ENCODE data around the gene ANKRD52. TPM values are rescaled to one million over a fixed set of nuclear protein-coding genes. Genes with fewer than 3 reads are reported as not detected.
A peak's percentile ranks its signal among the peaks of the same experiment; 100 is the strongest.
"Not testable (repeated sequence)": the region's sequence is repeated elsewhere in the genome, so short reads cannot be mapped to it uniquely, and the experiment has no call there.

Gene ANKRD52
- polyA plus RNA-seq, 1 donor (not counting 4 experiments of a cell fraction or from before 2014, with no cell fraction given): 14.0 TPM

- no peak overlapping the region for H3K4me2 ChIP-seq (ENCODE audit: control insufficient read depth, extremely low read depth, insufficient read depth, low read depth, low read length)
- H3K27ac ChIP-seq (ENCODE audit: control insufficient read depth, insufficient read depth, low read length): no peak overlapping the region
- H3K27me3 ChIP-seq (ENCODE audit: control insufficient read depth, extremely low read depth, insufficient read depth, low read length): no peaks in the 10 kb centered on the region
- H3K9me1 ChIP-seq (ENCODE audit: control insufficient read depth, extremely low read depth, insufficient read depth, low read length): no peaks in the 10 kb centered on the region
- H3K9me3 ChIP-seq (ENCODE audit: control insufficient read depth, low read depth, low read length): no peaks in the 10 kb centered on the region
- H2AFZ ChIP-seq (ENCODE audit: control insufficient read depth, low read length): no peak overlapping the region
- peaks cover 27 to 38% of the 10 kb centered on the region in 2 experiments for H3K36me3 ChIP-seq (ENCODE audit: control insufficient read depth in 2 of 2, extremely low read depth in 1 of 2, insufficient read depth in 2 of 2, low read length in 2 of 2)
- H3K9ac ChIP-seq (ENCODE audit: control insufficient read depth, extremely low read depth, insufficient read depth, low read length): no peak overlapping the region
- no peak for TF ChIP-seq EZH2 (IDR thresholded peaks at IDR 0.05; ENCODE audit: low read length)
- TF ChIP-seq CTCF (optimal IDR thresholded peaks at IDR 0.05 in 1 of 3, IDR thresholded peaks at IDR 0.05 in 1 of 3, conservative IDR thresholded peaks at IDR 0.05 in 1 of 3; ENCODE audit: extremely low read depth in 1 of 3, insufficient read depth in 2 of 3, low read length in 3 of 3): no peak
- FAIRE-seq (no peak), DNase-seq (ENCODE audit: low read depth, low spot score) (no peak)
- no peaks in the 10 kb centered on the region for H4K20me1 ChIP-seq (ENCODE audit: control insufficient read depth, extremely low read depth, insufficient read depth, low read length)
- H3K4me3 ChIP-seq (ENCODE audit: control insufficient read depth in 2 of 3, extremely low read depth in 1 of 3, insufficient read depth in 2 of 3, low read depth in 1 of 3, low read length in 3 of 3): no peak overlapping the region
- no peaks in the 10 kb centered on the region for H3K4me1 ChIP-seq (ENCODE audit: control insufficient read depth, extremely low read depth, insufficient read depth, low read length)
- no peaks in the 10 kb centered on the region for H3K79me2 ChIP-seq (ENCODE audit: control insufficient read depth, insufficient read depth, low read length)
- dilution Hi-C loops (cut with MboI; ENCODE audit: extremely low pct_ligation_motif_present, low sequenced_read_pairs): no loop called here
Measured at GRCh38 chr12:56274299-56274698, 16.1 kb upstream of the ANKRD52 start.

- dilution Hi-C loops (cut with MboI; ENCODE audit: extremely low pct_ligation_motif_present, low sequenced_read_pairs); DNase-seq (ENCODE audit: low read depth, low spot score); H4K20me1 ChIP-seq (ENCODE audit: control insufficient read depth, extremely low read depth, insufficient read depth, low read length); H2AFZ ChIP-seq (ENCODE audit: control insufficient read depth, low read length); H3K79me2 ChIP-seq (ENCODE audit: control insufficient read depth, insufficient read depth, low read length); H3K4me1 ChIP-seq (ENCODE audit: control insufficient read depth, extremely low read depth, insufficient read depth, low read length); FAIRE-seq; H3K4me3 ChIP-seq (ENCODE audit: control insufficient read depth in 2 of 3, extremely low read depth in 1 of 3, insufficient read depth in 2 of 3, low read depth in 1 of 3, low read length in 3 of 3); H3K9me3 ChIP-seq (ENCODE audit: control insufficient read depth, low read depth, low read length); H3K4me2 ChIP-seq (ENCODE audit: control insufficient read depth, extremely low read depth, insufficient read depth, low read depth, low read length); H3K27me3 ChIP-seq (ENCODE audit: control insufficient read depth, extremely low read depth, insufficient read depth, low read length); H3K27ac ChIP-seq (ENCODE audit: control insufficient read depth, insufficient read depth, low read length); H3K9me1 ChIP-seq (ENCODE audit: control insufficient read depth, extremely low read depth, insufficient read depth, low read length); H3K9ac ChIP-seq (ENCODE audit: control insufficient read depth, extremely low read depth, insufficient read depth, low read length): not testable (repeated sequence)
- peaks cover 21 to 31% of the 10 kb centered on the region in 2 experiments for H3K36me3 ChIP-seq (ENCODE audit: control insufficient read depth in 2 of 2, extremely low read depth in 1 of 2, insufficient read depth in 2 of 2, low read length in 2 of 2)
Measured at GRCh38 chr12:56272468-56272867, 14.3 kb upstream of the ANKRD52 start.

- dilution Hi-C loops (cut with MboI; ENCODE audit: extremely low pct_ligation_motif_present, low sequenced_read_pairs): no loop called here
Measured at GRCh38 chr12:56271031-56271430, 12.8 kb upstream of the ANKRD52 start.

More at GRCh38 chr12:56271031-56271430, 12.8 kb upstream of the ANKRD52 start:
- Histone ChIP-seq H4K20me1 (ENCODE audit: control insufficient read depth, extremely low read depth, insufficient read depth, low read length) (no peaks in the 10 kb centered on the region), H3K9me3 (ENCODE audit: control insufficient read depth, low read depth, low read length) (no peaks in the 10 kb centered on the region), H3K4me2 (ENCODE audit: control insufficient read depth, extremely low read depth, insufficient read depth, low read depth, low read length) (no peak overlapping the region), H3K79me2 (ENCODE audit: control insufficient read depth, insufficient read depth, low read length) (no peaks in the 10 kb centered on the region), H3K27me3 (ENCODE audit: control insufficient read depth, extremely low read depth, insufficient read depth, low read length) (no peaks in the 10 kb centered on the region), H3K36me3 (ENCODE audit: control insufficient read depth in 2 of 2, extremely low read depth in 1 of 2, insufficient read depth in 2 of 2, low read length in 2 of 2) (peaks cover 17 to 30% of the 10 kb centered on the region in 2 experiments), H3K9me1 (ENCODE audit: control insufficient read depth, extremely low read depth, insufficient read depth, low read length) (no peaks in the 10 kb centered on the region), H2AFZ (ENCODE audit: control insufficient read depth, low read length) (no peak overlapping the region), H3K4me3 (ENCODE audit: control insufficient read depth in 2 of 3, extremely low read depth in 1 of 3, insufficient read depth in 2 of 3, low read depth in 1 of 3, low read length in 3 of 3) (no peak overlapping the region), H3K4me1 (ENCODE audit: control insufficient read depth, extremely low read depth, insufficient read depth, low read length) (peaks cover 5% of the 10 kb centered on the region), H3K27ac (ENCODE audit: control insufficient read depth, insufficient read depth, low read length) (no peak overlapping the region), H3K9ac (ENCODE audit: control insufficient read depth, extremely low read depth, insufficient read depth, low read length) (no peak overlapping the region)
- TF ChIP-seq EZH2 (IDR thresholded peaks at IDR 0.05; ENCODE audit: low read length) (no peak), CTCF (optimal IDR thresholded peaks at IDR 0.05 in 1 of 3, IDR thresholded peaks at IDR 0.05 in 1 of 3, conservative IDR thresholded peaks at IDR 0.05 in 1 of 3; ENCODE audit: extremely low read depth in 1 of 3, insufficient read depth in 2 of 3, low read length in 3 of 3) (peak; percentile 31 to 54 (median 54))
- DNase-seq (ENCODE audit: low read depth, low spot score): no peak
- FAIRE-seq: no peak
